Activated CD8-positive, alpha-beta memory T cell treated with anti-CD3 and anti-CD28 coated beads, Interleukin-2, amount 50 U/mL, for 1 hour (primary cell): ENCODE data around the gene APOD.
"Not testable (repeated sequence)": the region's sequence is repeated elsewhere in the genome, so short reads cannot be mapped to it uniquely, and the experiment has no call there.

Experiments
- DNase-seq: peaks from one replicate; pipeline ENCODE4 v3.0.0-alpha.2; 2020; ENCODE audit errors: extremely low read depth

APOD gene

DNA sequence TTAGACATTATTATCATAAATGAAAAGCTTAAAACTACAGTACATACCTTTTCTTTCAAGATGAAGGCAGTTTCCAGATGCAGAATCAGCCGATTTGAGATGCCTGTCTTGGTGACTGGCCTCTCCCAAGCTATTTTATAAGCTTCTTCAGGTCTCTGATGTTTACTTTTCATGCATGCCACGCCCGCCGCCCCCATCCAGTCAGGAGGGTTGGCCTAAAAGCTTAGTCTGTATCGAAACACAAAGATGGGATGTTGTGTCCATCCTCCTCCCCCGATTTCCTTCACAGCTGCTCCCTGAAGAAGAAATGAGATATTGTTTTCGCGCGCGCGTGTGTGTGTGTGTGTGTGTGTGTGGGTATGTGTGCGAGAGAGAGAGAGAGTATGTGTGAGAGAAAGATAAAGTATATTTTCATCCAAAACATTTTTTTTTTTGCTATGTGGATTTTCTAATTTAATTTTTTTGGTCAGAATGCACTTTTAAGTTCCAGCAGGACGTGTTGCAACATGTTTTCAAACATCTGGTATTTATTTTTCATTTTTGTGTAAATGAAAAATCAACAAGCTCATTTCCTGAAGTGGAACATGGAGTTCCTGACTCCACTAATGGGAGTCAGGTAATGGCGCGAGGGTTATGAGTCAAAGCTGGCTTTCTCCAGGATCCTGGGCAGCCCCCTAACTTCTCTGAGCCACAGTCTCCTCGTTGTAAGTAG lies at the start of gene APOD:
Gene APOD (minus strand): TSS at position 110 of the 712 bp plus-strand sequence. CDS start 4,479 bp downstream, outside the sequence.
- no peak for DNase-seq

DNA sequence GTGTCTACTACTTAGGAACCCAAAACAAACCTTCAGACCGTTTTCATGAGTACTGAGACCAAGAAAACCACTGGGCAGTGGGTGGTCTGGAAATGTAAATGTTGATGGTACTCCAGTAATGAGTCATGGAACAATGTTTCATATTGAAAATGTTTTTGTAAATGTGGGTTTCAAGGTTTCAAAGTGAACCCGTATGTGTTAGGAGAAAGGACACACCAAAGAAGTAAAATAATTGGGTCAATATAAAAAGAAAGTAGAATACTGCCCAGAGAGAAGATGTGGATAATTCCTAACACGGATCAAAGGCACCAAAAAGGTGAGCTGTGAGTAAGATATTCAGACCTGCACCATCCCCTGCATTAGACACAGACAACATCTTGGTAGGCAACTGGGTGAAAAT lies 49.6 kb upstream of the APOD start:
- DNase-seq = not testable (repeated sequence)

DNA sequence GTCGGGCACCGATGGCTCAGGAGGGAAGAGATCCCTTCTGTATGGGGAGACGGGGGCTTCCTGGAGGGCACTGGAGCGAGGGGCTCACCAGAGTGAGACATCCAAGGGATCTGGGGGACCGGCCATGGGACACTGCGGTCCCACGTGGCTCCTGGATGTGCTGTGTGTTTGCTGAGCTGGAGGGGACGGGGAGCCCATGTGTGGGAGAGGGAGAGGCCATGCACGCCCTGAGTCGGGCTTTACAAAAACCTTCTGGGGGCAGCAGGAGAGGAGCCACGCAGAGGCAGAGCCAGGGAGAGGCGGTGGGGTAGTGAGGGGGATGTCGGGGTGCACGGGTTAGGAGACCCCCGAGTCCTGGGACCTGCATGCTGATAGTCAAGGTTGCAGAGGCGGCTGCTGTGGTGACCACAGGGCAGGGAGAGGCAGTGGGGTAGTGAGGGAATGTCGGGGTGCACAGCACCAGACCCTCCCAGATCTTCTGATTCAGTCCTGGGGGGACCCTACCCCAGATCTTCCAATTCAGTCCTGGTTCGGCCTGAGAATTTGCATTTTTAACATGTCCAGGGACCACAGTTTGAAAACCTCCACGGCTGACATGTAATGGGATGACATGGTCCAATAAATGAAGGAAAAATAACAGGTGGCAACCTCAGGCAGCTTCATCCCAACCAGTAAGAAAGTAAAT lies 48.9 kb upstream of the APOD start:
- DNase-seq = not testable (repeated sequence)

DNA sequence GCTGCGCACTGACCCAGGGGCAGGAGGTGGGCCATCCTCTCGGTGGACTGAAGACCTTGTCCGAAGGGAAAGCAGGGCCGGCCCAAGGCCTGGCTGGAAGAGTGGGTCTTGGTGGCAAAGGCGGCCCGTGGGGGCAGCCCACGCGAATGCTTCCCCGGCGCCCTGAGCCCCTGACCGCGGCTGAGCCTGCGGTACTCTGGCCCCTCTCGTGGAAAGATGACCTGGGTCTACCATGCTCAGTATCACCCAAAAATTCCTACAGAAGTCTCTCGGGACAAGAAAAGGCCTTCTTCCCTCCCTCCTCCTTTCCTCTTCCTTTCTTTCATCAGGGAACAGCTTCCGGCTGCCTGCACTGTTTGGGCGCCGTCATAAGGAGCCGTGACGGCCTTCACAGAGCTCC lies 48.3 kb upstream of the APOD start:
- DNase-seq = not testable (repeated sequence)

DNA sequence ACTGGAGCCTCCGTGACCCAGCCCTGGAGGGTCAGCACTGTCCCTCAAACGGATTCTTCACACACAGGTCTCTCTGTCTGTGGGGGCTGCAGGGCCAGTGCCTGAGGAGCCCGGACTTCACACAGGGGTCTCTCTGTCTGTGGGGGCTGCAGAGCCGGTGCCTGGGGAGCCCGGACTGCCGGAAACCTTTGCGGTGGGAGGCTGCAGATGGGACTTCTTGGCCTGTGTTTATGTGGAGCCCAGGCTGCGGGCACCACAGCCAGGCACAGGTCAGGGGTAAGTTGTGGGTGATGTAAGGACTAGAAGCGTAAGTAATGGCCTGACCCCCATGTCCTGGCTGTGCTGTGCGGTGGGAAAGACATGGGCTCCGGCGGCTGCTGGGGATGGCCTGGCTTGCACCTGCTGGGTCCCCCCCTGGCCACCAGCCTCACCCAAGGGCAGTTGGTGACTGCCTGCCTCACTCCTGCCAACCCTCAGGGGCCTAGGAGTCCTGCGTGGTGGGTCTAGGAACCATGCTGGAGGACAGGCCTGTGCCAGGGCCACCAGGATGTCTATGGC lies 47.3 kb upstream of the APOD start:
- DNase-seq = not testable (repeated sequence)

DNA sequence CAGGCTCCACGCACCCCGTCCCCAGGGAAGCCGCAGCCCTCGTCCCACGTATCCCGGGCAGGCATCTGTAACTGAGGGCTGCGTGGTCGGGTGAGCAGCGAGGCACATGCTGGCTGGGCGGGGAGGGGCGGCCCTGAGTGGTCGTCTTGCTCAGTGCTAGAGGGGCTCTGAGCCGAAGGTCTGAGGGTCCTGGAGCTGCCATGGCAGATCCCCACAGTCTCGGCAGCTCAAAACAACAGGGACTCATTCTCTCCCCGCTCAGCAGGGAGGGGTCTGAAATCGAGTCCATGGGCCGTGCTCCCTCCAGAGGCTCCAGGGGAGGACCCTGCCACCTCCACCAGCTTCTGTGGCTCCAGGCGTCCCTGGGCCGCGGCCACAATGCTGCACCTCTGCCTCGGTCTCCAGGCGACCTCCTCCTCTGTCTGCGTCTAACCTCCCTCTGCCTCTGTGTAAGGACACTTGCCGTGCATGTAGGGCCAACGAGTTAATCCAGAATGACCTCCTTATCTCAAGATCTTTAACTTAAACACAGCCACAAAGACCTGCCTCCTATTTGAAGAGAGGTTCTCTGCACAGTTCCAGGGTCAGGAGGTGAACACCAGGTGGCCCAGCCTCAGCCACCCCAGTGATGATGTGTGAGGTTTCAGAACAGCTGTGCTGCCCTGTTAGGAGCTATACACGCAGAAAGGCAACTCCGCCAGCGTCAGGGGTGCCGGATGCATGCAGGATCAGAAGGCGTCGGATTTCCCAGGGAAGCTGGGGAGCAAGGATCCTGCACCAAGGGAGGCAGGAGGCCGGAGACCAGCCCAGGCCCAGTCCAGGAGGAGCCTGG lies 46.6 kb upstream of the APOD start:
- DNase-seq = not testable (repeated sequence)

DNA sequence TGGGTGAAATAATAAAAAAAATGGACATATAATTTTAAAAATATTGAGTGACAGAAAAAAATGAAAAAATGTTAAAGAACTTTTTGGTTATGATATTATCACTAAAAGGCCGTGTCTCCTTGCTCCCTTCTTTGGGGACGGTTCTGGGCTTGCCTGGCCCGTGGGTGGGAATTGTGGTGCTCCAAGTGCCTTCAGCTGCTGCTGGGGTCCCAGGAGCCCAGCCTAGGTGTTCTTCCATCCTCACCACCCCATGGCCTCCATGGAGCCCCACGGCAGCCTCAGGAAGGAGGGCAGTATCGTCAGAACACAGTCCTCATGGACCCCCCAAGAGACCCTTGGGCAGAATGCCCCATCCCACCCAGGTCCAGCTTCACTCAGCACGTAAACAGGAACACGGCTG lies 45.9 kb upstream of the APOD start:
- not testable (repeated sequence) for DNase-seq

DNA sequence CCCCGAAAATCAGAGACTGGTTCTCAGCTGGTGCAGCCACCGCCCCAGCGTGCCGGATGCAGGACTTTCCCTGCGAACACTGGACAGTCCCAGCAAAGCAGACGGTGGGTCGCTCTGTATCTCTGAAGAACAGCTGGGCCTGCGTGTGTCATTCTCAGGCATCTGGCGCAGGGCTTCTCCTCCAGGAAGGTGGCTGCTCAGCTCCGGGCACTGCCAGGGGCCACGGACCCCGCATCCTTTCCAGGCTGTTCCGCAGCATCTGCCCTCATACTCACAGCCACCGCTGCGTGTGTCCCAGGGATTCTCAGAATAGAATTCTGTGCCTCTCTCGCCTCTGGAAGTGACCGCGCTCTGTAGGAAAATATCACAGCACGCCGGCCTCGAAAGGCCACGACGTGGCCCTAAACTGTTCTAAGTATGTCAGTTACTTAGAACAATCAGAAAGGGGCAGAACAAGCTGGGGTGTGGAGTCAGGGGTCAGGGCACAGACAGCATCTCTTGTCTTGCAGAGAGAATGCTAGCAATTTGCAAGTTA lies 44.7 kb upstream of the APOD start:
- not testable (repeated sequence) for DNase-seq

DNA sequence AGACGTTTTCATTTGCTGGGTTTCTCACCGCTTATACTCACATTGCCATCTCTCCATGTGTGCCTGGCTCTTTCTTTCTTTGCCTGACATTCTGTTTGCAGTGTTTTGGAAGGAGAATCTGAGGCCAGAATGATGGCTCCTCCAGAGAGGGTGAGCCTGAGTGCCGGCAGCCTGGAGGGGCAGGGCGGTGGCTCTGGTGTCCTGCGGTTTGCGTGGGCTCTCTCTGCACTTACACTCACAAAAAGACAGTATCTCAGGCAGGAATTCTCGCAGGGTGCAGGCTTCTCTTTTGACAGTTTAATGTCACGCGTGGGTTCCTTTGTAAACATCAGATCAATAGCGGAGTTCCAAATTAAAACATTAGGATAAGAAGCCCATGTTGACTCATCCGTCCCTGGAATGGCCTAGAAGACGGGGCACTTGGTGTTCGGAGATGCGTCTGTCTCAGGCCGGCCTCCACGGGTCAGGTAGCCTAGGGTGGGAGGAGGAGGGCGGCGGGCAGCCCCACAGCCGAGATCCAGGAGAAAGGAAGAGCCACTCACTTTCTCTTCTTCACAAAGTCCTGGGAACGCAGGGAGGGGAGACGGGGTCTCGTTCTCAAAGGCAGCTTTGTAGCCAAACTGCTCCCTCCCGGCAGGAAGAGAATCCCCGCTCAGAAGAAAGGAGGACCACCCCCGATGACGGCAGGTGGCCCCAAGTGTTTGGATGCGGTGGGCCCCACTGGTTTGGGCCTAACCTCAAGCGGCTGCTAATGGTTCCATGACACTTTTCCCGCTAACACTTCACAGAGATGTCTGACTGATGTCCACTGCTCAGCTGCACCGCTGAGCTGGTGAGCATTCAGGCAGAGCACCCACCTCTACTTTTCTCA lies 44.0 kb upstream of the APOD start:
- DNase-seq = not testable (repeated sequence)

DNA sequence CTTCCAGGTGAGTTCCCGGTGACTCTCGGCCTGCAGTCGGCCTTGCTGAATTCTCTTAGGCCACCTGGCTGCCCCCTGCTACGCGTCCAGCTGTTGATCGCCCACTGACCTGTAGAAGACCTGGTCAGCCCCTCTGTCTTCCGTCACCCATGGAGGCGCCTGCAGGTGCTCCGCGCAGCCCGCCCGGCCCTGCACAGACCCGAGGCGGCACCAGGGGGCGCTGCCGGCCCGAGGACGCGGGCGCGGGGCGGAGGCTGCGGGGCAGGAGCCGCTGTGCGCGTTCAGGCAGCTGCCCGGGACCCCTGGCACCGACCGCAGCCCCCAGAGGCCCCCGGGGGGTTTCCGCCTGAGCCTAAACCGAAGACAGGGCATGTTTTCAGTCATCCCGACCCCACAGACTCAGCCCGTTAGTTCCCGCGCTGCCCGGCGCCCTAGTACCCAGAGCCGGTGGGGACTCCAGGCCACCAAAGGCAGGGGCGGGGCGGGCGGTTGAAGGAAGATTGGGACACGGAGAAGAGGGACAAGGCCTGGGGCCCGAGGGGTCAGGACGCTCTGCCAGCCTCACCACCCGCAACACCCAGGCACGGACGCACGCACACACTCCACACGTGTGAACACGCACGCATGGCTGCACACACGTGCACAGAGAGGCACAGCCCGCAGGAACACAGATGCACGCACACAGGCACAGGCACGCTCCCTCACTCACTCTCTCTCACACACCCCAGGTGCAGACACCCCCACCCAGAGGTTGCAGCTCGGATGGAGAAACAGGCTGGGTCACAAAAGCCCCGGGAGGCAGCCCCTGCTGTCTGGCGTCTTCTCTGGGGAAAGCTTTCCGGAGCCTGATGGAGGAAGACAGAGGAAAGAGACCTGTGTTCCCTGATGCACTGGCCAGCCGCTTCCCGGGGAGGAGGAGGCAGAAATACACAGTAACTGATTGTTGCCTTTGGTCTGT lies 41.1 kb upstream of the APOD start:
- not testable (repeated sequence) for DNase-seq

DNA sequence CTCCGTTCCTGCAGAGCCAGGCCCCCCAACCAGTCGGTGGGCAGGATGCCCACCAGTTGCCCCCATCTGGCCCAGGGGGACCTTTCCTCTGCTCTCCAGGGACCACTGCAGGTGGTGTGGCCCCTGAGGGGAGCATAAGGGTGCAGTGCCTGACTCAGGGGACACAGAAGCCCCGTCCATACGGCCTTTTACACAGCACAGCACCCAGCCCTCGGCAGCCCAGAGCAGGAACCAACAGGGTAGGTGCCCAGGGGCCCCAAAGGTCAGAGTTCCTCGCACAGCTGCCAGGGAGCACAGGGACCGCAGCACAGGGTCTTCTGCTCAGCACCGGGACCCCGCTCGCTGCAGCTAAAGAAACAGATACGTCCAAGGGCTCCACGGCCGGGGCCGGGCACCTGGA lies 40.4 kb upstream of the APOD start:
- not testable (repeated sequence) for DNase-seq

DNA sequence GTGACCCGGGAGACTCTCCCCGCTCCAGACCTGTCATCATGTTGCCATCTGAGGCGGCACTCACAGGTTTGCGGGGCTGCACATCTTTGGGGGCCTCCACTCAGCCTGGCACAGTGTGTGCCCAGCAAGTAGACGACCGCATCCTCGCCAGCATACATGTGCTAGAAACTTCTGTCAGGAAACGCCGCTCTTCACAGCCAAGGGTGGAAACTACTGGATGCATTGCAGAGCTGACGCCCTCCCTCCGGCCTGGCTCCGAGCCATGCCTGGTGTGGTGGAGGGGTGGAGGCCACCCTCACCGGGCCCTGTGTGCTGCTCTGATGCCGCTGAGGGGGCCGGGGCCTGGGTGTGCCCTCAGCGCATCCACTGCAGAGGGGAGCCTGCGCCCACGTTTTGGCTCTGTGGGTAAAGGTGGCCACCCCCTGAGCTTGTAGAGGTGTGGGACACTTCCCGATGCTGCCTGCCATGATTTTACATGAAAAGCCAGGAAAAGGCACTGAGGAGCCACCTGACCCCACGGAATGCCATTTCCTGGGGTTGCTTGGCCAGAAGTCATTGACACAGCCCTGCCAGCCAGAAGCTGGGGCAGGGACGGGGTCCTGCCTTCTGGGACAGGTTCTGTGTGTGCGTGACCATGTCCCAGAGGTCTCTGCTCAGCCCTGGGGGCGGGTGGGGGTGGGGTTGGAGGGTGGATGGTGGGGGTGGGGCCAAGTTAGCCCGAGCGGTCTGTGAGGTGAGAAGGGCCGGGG lies 39.7 kb upstream of the APOD start:
- not testable (repeated sequence) for DNase-seq

DNA sequence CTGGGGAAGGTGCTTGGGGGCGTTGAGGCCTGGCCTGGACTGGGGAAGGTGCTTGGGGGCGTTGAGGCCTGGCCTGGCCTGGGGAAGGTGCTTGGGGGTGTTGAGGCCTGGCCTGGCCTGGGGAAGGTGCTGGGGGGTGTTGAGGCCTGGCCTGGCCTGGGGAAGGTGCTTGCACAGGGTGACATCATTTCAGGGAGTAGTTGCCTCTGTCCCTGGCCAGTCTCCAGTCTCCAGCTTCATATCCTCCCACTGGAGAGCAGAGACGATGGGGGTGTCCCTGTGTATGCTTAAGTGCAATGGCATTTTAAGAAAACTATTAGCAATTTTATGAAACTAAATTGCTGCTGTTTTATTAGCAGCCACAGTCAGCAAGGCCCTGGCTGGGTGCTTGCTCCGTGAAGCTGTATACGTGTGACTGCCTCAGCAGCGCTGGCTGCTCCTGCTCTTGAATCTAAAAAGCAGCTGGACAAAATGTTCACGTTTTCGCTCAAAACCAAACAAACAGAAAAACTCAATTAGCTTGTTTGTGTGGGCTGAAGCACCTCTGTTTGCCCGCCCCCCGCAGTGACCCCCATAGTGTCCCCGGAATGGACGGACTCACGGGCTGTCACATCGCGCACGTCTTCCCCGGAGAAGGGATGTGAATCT lies 38.9 kb upstream of the APOD start:
- DNase-seq = not testable (repeated sequence)

DNA sequence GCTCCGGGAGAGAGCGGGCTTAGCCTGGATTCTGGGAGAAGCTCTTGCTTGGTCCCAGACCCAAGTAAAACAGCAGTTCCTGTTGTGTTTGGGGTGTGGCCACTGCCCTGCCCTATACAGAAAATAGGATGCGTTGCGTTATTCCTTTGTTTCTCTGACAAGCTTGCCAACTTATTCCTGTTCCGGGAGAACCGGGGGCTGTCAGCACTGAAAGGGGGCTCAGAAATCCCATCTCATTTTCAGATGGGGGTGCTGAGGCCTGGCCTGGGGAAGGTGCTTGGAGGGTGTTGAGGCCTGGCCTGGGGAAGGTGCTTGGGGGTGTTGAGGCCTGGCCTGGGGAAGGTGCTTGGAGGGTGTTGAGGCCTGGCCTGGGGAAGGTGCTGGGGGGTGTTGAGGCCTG lies 38.3 kb upstream of the APOD start:
- not testable (repeated sequence) for DNase-seq

DNA sequence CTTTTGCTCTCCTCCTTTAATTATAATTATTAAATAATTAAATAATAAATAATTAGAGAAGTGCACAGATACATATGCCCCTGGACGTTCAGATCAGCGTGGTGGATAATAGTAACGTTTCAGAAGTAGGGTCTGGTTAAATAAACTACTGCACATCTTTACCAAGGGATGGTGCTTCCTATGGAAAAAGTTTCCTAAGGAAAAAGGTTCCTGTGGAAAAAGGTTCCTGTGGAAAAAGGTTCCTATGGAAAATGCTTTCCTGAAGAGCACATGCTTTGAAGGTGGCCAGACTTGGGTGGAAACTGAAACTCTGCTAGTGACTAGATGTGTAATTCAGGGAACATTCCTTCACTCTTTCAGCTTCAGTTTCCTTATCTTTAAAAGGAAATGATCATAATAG lies 37.4 kb upstream of the APOD start:
- DNase-seq = not testable (repeated sequence)

DNA sequence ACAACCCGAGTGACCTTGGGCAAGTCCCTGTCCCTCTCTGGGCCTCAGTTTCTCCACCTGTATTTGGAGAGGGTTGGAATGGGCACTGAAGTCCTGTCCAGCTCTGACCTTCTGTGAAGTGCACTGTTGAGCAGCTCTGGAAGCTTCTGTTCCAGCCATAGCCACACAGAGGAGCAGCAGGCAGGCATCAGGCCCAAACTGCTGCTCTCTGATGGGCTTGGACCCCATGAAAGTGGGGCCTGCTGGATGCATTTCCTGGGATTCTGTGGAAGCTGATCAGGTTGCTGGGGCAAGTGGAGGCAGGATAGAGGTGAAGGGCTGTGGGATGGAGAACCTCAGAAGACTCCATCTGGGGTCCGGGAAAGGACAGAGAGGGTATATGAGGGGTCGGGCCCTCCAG lies 36.7 kb upstream of the APOD start:
- not testable (repeated sequence) for DNase-seq

DNA sequence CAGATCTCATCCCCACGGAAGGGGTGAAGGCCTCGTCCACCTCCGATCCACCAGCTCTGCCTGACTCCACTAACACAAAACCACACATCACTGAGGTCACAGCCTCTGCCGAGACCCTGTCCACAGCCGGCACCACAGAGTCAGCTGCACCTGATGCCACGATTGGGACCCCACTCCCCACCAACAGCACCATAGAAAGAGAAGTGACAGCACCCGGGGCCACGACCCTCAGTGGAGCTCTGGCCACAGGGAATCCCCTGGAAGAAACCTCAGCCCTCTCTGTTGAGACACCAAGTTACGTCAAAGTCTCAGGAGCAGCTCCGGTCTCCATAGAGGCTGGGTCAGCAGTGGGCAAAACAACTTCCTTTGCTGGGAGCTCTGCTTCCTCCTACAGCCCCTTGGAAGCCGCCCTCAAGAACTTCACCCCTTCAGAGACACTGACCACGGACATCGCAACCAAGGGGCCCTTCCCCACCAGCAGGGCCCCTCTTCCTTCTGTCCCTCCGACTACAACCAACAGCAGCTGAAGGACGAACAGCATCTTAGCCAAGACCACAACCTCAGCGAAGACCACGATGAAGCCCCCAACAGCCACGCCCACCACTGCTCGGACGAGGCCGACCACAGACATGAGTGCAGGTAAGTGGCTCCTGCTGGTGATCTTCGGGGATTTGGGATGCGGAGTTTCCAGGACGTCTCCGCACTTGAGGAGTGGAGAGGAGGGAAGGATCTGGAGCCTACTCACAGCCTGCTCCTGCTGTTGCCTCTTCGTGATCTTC lies 36.0 kb upstream of the APOD start:
- DNase-seq = not testable (repeated sequence)
